K562 (cell line): ENCODE measurements around the gene PPM1H. TPM values are rescaled to one million over a fixed set of nuclear protein-coding genes. Genes with fewer than 3 reads are reported as not detected.
A peak's percentile ranks its signal among the peaks of the same experiment; 100 is the strongest.

ENCODE experiments used
- ADNP ChIP-seq: fragments of 200-800 bp; sonication (Bioruptor generic); IDR thresholded peaks from 2 replicates; pipeline ENCODE4 v1.6.1; 2016; ENCODE audit warnings: missing genetic modification characterization, missing compliant biosample characterization
- BRF2 ChIP-seq: IDR thresholded peaks from 3 replicates; pipeline ENCODE4 v1.6.1; 2011; ENCODE audit warnings: borderline replicate concordance, mild to moderate bottlenecking; ENCODE audit not compliant: insufficient read length, insufficient read depth
- CBX3 ChIP-seq, 2 experiments: IDR thresholded peaks; 1 replicate in 1 of 2; 2 replicates in 1 of 2; pipeline ENCODE4 v1.6.1; 2012; ENCODE audit warnings: inconsistent platforms in 2 of 2, low read length in 2 of 2, borderline replicate concordance in 1 of 2, control low read depth in 1 of 2
- CHCHD3 ChIP-seq: fragments of 250-450 bp; sonication (Bioruptor Pico); IDR thresholded peaks from 2 replicates; pipeline ENCODE4 v2.1.2; 2022; ENCODE audit warnings: mild to moderate bottlenecking
- DPF2 ChIP-seq: fragments of 450-650 bp; IDR thresholded peaks from 2 replicates; pipeline ENCODE4 v1.6.1; 2016
- FOXA1 ChIP-seq: fragments of 450-650 bp; IDR thresholded peaks from 2 replicates; pipeline ENCODE4 v1.6.1; 2016; ENCODE audit warnings: mild to moderate bottlenecking, borderline replicate concordance
- MLLT1 ChIP-seq, 2 experiments: fragments of 450-650 bp; IDR thresholded peaks; 2 replicates each; pipeline ENCODE4 v1.6.1; 2016
- MTA1 ChIP-seq: fragments of 450-650 bp; IDR thresholded peaks from 2 replicates; pipeline ENCODE4 v1.6.1; 2017; ENCODE audit warnings: borderline replicate concordance
- MYNN ChIP-seq, 2 experiments: sonication (generic); formaldehyde crosslinking in 1 of 2; IDR thresholded peaks; 2 replicates each; pipeline versions ENCODE4 v1.5.0 to v1.6.1; 2016 to 2020; ENCODE audit warnings: antibody characterized with exemption in 1 of 2, missing genetic modification reagents in 1 of 2
- NUFIP1 ChIP-seq: fragments of 450-650 bp; IDR thresholded peaks from 2 replicates; pipeline ENCODE4 v1.6.1; 2018; ENCODE audit not compliant: partially characterized antibody
- PHF21A ChIP-seq: fragments of 450-650 bp; IDR thresholded peaks from 2 replicates; pipeline ENCODE4 v1.6.1; 2017; ENCODE audit warnings: low read depth, borderline replicate concordance
- SIN3A ChIP-seq, 2 experiments: fragments of 150-350 bp in 1 of 2; IDR thresholded peaks; 2 replicates each; pipeline ENCODE4 v1.6.1; 2011 to 2016; ENCODE audit warnings: borderline replicate concordance in 2 of 2, low read depth in 2 of 2, low read length in 2 of 2, mild to moderate bottlenecking in 2 of 2, moderate library complexity in 2 of 2; ENCODE audit not compliant: control insufficient read depth in 1 of 2
- SMC3 ChIP-seq: conservative IDR thresholded peaks from 2 replicates; pipeline ENCODE4 v1.6.1; 2011; ENCODE audit warnings: low read depth, low read length, improper control_type of control experiment; ENCODE audit not compliant: insufficient read depth
- TEAD1 ChIP-seq, 2 experiments: fragments of 450-650 bp in 1 of 2; sonication (generic) in 1 of 2; formaldehyde crosslinking; IDR thresholded peaks; 2 replicates each; pipeline versions ENCODE4 v1.4.0 to v1.8.0; 2020 to 2022; ENCODE audit warnings: mild to moderate bottlenecking in 2 of 2, missing genetic modification reagents in 1 of 2
- ZBTB9 ChIP-seq: fragments of 450-650 bp; formaldehyde crosslinking; IDR thresholded peaks from 2 replicates; pipeline ENCODE4 v1.4.0; 2020; ENCODE audit warnings: mild to moderate bottlenecking, moderate library complexity
- ZNF197 ChIP-seq: fragments of 200-800 bp; sonication (Bioruptor generic); IDR thresholded peaks from 2 replicates; pipeline ENCODE4 v1.6.1; 2016; ENCODE audit warnings: low read depth, missing genetic modification characterization, missing compliant biosample characterization
- ZNF224 ChIP-seq: sonication (generic); formaldehyde crosslinking; IDR thresholded peaks from 2 replicates; pipeline ENCODE4 v1.8.0; 2022; ENCODE audit warnings: mild to moderate bottlenecking, missing genetic modification reagents
- ZNF717 ChIP-seq: fragments of 250-450 bp; sonication (Bioruptor Pico); IDR thresholded peaks from 2 replicates; pipeline ENCODE4 v1.5.0; 2021
- ZNF778 ChIP-seq: fragments of 450-650 bp; formaldehyde crosslinking; IDR thresholded peaks from 2 replicates; pipeline ENCODE4 v1.4.0; 2020; ENCODE audit warnings: mild to moderate bottlenecking, moderate library complexity
- polyA plus RNA-seq, 8 experiments: library from polyadenylated mRNA; depleted of rRNA in 4 of 8; stranded (reverse) in 5 of 8; unstranded in 3 of 8; fragments of >200 nt; fragmentation: Nextera tagmentation in 2 of 8; fragmentation: Illumina TruSeq in 1 of 8; extraction: Ambion mirVana in 2 of 8; extraction: Trizol in 1 of 8; gene quantifications; 2 replicates each; pipeline versions ENCODE4 v1.2.1 to v1.2.3, GENCODE V29; 2011 to 2014; ENCODE audit warnings: inconsistent platforms in 1 of 8, missing spikeins in 1 of 8
- total RNA-seq, 7 experiments: library from RNA; depleted of rRNA in 6 of 7; stranded (reverse); fragments of >200 nt in 6 of 7; fragmentation: Illumina TruSeq in 2 of 7; extraction: Trizol in 2 of 7; gene quantifications; 2 replicates each; pipeline versions ENCODE4 v1.2.1 to v1.2.3, GENCODE V29; 2011 to 2021; ENCODE audit warnings: low replicate concordance in 1 of 7
- TF ChIP-seq, protein P1 (sequence below): fragments of 250-450 bp; sonication (Bioruptor Pico); IDR thresholded peaks from 2 replicates; pipeline ENCODE4 v1.8.0; 2022; ENCODE audit warnings: moderate library complexity, mild to moderate bottlenecking, inconsistent platforms
- TF ChIP-seq, protein P2 (sequence below), 2 experiments: fragments of 450-650 bp in 1 of 2; sonication (generic) in 1 of 2; formaldehyde crosslinking in 1 of 2; IDR thresholded peaks in 1 of 2; conservative IDR thresholded peaks in 1 of 2; 2 replicates each; pipeline versions ENCODE4 v1.6.1 to v1.8.1; 2016 to 2023; ENCODE audit warnings: mild to moderate bottlenecking in 2 of 2, moderate library complexity in 2 of 2, inconsistent platforms in 1 of 2, missing genetic modification reagents in 1 of 2

Gene PPM1H
- total and polyA plus RNA-seq, 9 of the 15 experiments (the other 6 are each of a cell fraction or from before 2014, with no cell fraction given), result 5.3 to 29.3 (median 11.3) TPM

GRCh38 chr12:62602255-62603060 is 332.5 kb downstream of the PPM1H start (continued):
- TF ChIP-seq BRF2 (no peak), MTA1 (no peak), MLLT1 (IDR thresholded peaks at IDR 0.05) (no peak), SMC3 (no peak), PHF21A (no peak), ADNP (tag) (no peak), ZNF224 (CRISPR knock-in tag) (peak; percentile 79; the same call in 1 of the 2 replicates), SIN3A (IDR thresholded peaks at IDR 0.05; ENCODE audit: borderline replicate concordance in 2 of 2, control insufficient read depth in 1 of 2, low read depth in 2 of 2, low read length in 2 of 2) (peak in 1 of 2 experiments; percentile 71; a peak in 1 of 4 replicates), TEAD1 (CRISPR knock-in tag; IDR thresholded peaks at IDR 0.05) (peak; percentile 79 to 99), ZNF778 (CRISPR knock-in tag) (no peak), FOXA1 (no peak), ZBTB9 (CRISPR knock-in tag) (peak; percentile 80; the same call in 1 of the 2 replicates), CBX3 (IDR thresholded peaks at IDR 0.05; ENCODE audit: borderline replicate concordance in 1 of 2, low read length in 2 of 2) (peak in 1 of 2 experiments; percentile 47; a peak in 1 of 3 replicates), DPF2 (peak; percentile 47; the same call in 1 of the 2 replicates), MYNN (IDR thresholded peaks at IDR 0.05) (no peak), MYNN (CRISPR knock-in tag; IDR thresholded peaks at IDR 0.05) (no peak), NUFIP1 (no peak), ZNF197 (peak; percentile 74; the same call in 1 of the 2 replicates), CHCHD3 (CRISPR knock-in tag) (0 out of 2 replicates have a peak, but pooled peaks have one; percentile 9), ZNF717 (CRISPR knock-in tag) (no peak)
- TF ChIP-seq, protein P1, sequence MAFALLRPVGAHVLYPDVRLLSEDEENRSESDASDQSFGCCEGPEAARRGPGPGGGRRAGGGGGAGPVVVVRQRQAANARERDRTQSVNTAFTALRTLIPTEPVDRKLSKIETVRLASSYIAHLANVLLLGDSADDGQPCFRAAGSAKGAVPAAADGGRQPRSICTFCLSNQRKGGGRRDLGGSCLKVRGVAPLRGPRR (CRISPR knock-in tag), result 0 out of 2 replicates have a peak, but pooled peaks have one; percentile 46
- TF ChIP-seq, protein P2, sequence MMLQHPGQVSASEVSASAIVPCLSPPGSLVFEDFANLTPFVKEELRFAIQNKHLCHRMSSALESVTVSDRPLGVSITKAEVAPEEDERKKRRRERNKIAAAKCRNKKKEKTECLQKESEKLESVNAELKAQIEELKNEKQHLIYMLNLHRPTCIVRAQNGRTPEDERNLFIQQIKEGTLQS (IDR thresholded peaks at IDR 0.05), result no peak
- TF ChIP-seq, protein P2 (CRISPR knock-in tag; conservative IDR thresholded peaks at IDR 0.05), result no peak; the same call in 1 of the 2 replicates
